DOHH2 (cell line): Measurements from ENCODE around the gene TMED4.
A peak's percentile ranks its signal among the peaks of the same experiment; 100 is the strongest.

ENCODE experiments used
- H3F3A ChIP-seq: fragments of 200-600 bp; sonication (generic), shearing (Covaris generic); 2 replicates; pipeline ENCODE4 v1.6.0; 2016; ENCODE audit warnings: antibody characterized with exemption, mild to moderate bottlenecking; ENCODE audit not compliant: control insufficient read depth, insufficient read depth
- H3K27ac ChIP-seq: fragments of 200-600 bp; sonication (generic); 2 replicates; pipeline ENCODE4 v1.5.1; 2014; ENCODE audit warnings: low read depth, mild to moderate bottlenecking, low read length, moderate library complexity
- H3K27me3 ChIP-seq: fragments of 200-600 bp; sonication (generic); 2 replicates; pipeline ENCODE4 v1.6.1; 2014; ENCODE audit warnings: mild to moderate bottlenecking, low read length, mixed read lengths; ENCODE audit not compliant: control insufficient read depth
- H3K36me3 ChIP-seq: fragments of 200-600 bp; sonication (generic); 2 replicates; pipeline ENCODE4 v1.6.1; 2014; ENCODE audit warnings: mild to moderate bottlenecking, low read length, moderate library complexity, mixed read lengths; ENCODE audit not compliant: control insufficient read depth
- H3K4me1 ChIP-seq: fragments of 200-600 bp; sonication (generic); 2 replicates; pipeline ENCODE4 v1.6.1; 2014; ENCODE audit warnings: mild to moderate bottlenecking, low read length, mixed read lengths; ENCODE audit not compliant: control insufficient read depth
- H3K4me2 ChIP-seq: fragments of 200-600 bp; sonication (generic); 2 replicates; pipeline ENCODE4 v1.6.0; 2014; ENCODE audit warnings: mild to moderate bottlenecking, low read length, moderate library complexity
- H3K4me3 ChIP-seq: fragments of 200-600 bp; sonication (generic); 2 replicates; pipeline ENCODE4 v1.5.1; 2014; ENCODE audit warnings: mild to moderate bottlenecking, low read length, mixed read lengths
- H3K79me2 ChIP-seq: fragments of 200-600 bp; sonication (generic); 2 replicates; pipeline ENCODE4 v1.6.1; 2014; ENCODE audit warnings: mild to moderate bottlenecking, low read length, mixed read lengths; ENCODE audit not compliant: control insufficient read depth
- H3K9me2 ChIP-seq: fragments of 200-600 bp; sonication (generic); replicated peaks from 2 replicates; pipeline ENCODE4 v1.6.1; 2014; ENCODE audit warnings: mild to moderate bottlenecking, low read length, mixed read lengths; ENCODE audit not compliant: control insufficient read depth
- H3K9me3 ChIP-seq: fragments of 200-600 bp; sonication (generic); 2 replicates; pipeline ENCODE4 v1.6.1; 2014; ENCODE audit warnings: antibody characterized with exemption, low read length, mixed read lengths; ENCODE audit not compliant: control insufficient read depth, insufficient read depth
- H4K20me1 ChIP-seq: fragments of 200-600 bp; sonication (generic); 2 replicates; pipeline ENCODE4 v1.6.0; 2014; ENCODE audit warnings: low read depth, mild to moderate bottlenecking, antibody characterized with exemption, low read length, moderate library complexity; ENCODE audit not compliant: control insufficient read depth, insufficient read depth
- EZH2phosphoT487 ChIP-seq: fragments of 200-600 bp; sonication (generic); IDR thresholded peaks from 2 replicates; pipeline ENCODE4 v1.6.1; 2017; ENCODE audit warnings: borderline replicate concordance, mild to moderate bottlenecking, antibody characterized with exemption, low read length, moderate library complexity, mixed read lengths
- TF ChIP-seq, protein P1 (sequence below): fragments of 200-600 bp; sonication (generic); IDR thresholded peaks from one replicate; pipeline ENCODE4 v1.5.1; 2014; ENCODE audit warnings: antibody characterized with exemption, mild to moderate bottlenecking, low read depth, low read length; ENCODE audit not compliant: poor library complexity, severe bottlenecking

The TMED4 gene

GRCh38 chr7:44574287-44574872 lies 7.7 kb downstream of the TMED4 start:
- peak overlapping the region; percentile 47; the same call in 1 of the 2 replicates for H3K27ac ChIP-seq
- peaks cover 81% of the 10 kb centered on the region for H3K36me3 ChIP-seq
- no peak for TF ChIP-seq EZH2phosphoT487
- TF ChIP-seq, protein P1, sequence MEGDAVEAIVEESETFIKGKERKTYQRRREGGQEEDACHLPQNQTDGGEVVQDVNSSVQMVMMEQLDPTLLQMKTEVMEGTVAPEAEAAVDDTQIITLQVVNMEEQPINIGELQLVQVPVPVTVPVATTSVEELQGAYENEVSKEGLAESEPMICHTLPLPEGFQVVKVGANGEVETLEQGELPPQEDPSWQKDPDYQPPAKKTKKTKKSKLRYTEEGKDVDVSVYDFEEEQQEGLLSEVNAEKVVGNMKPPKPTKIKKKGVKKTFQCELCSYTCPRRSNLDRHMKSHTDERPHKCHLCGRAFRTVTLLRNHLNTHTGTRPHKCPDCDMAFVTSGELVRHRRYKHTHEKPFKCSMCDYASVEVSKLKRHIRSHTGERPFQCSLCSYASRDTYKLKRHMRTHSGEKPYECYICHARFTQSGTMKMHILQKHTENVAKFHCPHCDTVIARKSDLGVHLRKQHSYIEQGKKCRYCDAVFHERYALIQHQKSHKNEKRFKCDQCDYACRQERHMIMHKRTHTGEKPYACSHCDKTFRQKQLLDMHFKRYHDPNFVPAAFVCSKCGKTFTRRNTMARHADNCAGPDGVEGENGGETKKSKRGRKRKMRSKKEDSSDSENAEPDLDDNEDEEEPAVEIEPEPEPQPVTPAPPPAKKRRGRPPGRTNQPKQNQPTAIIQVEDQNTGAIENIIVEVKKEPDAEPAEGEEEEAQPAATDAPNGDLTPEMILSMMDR, result no peak
- no peaks in the 10 kb centered on the region for H4K20me1 ChIP-seq
- peak overlapping the region; percentile 92 for H3K4me3 ChIP-seq
- H3K9me2 ChIP-seq, result no peaks in the 10 kb centered on the region
- no peaks in the 10 kb centered on the region for H3K9me3 ChIP-seq
- no peaks in the 10 kb centered on the region for H3K27me3 ChIP-seq
- H3K79me2 ChIP-seq, result peaks cover 73% of the 10 kb centered on the region
- peaks cover 15% of the 10 kb centered on the region for H3F3A ChIP-seq
- peaks cover 25% of the 10 kb centered on the region for H3K4me1 ChIP-seq
- peak overlapping the region; percentile 77 for H3K4me2 ChIP-seq

DNA sequence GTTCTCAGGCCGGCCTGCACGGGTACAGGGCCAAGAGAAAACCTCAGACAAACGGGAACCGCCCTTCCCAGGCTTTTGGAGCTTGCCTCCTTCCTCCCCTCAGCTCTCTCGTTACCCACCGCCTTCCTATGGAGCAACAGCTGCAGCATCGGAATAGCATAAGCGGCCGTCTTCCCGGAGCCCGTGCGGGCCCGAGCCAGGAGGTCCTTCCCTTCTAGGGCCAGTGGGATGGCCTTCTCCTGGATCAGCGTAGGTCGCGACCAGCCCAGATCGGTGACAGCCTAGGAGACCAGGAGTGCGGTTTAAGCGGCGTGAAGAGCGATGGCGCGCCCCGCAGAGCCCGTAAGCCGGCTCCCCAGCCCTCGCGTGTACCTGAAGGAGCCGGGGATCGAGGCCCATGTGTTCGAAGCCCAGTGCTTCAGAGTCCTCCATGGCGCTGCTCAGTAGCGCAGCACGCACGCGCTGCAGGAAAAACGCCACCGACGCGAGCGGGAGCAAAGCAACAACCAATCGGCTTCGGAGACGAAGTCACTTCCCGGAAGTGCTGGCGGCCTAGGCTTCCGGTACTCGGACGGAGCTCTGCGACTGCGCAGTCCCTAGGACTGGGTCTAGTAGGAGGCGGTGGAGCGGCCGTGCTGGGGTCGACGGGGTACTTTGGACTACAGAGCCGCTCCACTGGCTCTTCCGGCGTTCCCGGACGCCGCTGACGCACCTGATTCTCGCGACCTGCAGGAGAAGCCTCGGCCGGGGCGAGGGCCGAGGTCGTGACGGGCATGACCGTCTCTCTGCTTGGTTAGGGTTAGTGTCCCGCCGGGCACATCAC lies 8.4 kb downstream of the TMED4 start, which contains the start of gene DDX56:
Gene DDX56, minus strand, starts transcription at position 445 of the 823 bp plus-strand sequence. Its CDS starts 13 bp downstream, at position 432.
- H3K27ac ChIP-seq, result peak within 1 kb of the TSS; percentile 47

DNA sequence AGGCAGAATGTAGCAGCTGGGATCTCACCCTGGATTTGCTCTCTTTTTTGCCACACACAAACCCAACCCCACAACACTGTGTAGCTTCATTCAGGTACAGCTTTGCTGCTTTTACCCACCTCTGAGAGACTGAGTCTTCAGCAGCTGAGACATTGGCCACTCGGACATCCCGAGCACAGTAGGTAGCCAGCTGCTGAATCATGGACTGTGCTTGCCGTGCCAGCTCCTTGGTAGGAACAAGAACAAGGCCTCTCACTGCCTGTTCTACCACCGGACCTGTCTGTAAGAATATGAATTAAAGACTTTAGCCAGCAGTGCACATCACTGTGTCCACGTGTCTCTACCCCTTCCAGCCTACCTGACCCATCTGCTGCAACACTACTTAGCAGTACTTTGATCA lies 9.3 kb downstream of the TMED4 start:
- Histone ChIP-seq H3F3A (peaks cover 12% of the 10 kb centered on the region), H3K9me2 (no peaks in the 10 kb centered on the region), H3K4me1 (peaks cover 22% of the 10 kb centered on the region), H3K27me3 (no peaks in the 10 kb centered on the region), H3K4me3 (peak overlapping the region; percentile 92), H3K9me3 (no peaks in the 10 kb centered on the region), H4K20me1 (no peaks in the 10 kb centered on the region), H3K4me2 (peak overlapping the region; percentile 77), H3K79me2 (peaks cover 60% of the 10 kb centered on the region), H3K27ac (peak overlapping the region; percentile 47; the same call in 1 of the 2 replicates), H3K36me3 (peaks cover 82% of the 10 kb centered on the region)
- TF ChIP-seq, protein P1, result no peak
- TF ChIP-seq EZH2phosphoT487, result no peak

More for the DNA sequence above, 8.4 kb downstream of the TMED4 start, which contains the start of gene DDX56:
- H3F3A ChIP-seq, result peaks cover 12% of the 10 kb centered on the region
- no peaks in the 10 kb centered on the region for H3K9me2 ChIP-seq
- H3K36me3 ChIP-seq, result peaks cover 81% of the 10 kb centered on the region
- H3K79me2 ChIP-seq, result peaks cover 67% of the 10 kb centered on the region
- H3K9me3 ChIP-seq, result no peaks in the 10 kb centered on the region
- H3K4me1 ChIP-seq, result peaks cover 22% of the 10 kb centered on the region
- H3K4me3 ChIP-seq, result peak within 1 kb of the TSS; percentile 92
- H3K4me2 ChIP-seq, result peak within 1 kb of the TSS; percentile 77
- TF ChIP-seq, protein P1, result no peak
- no peak for TF ChIP-seq EZH2phosphoT487
- no peaks in the 10 kb centered on the region for H3K27me3 ChIP-seq
- no peaks in the 10 kb centered on the region for H4K20me1 ChIP-seq
